CD14-positive monocyte (primary cell): ENCODE data around the gene EP400. TPM values are rescaled to one million over a fixed set of nuclear protein-coding genes. Genes with fewer than 3 reads are reported as not detected.

ENCODE experiments used
- DNase-seq, 3 donors: peaks; one replicate each; pipeline ENCODE4 v3.0.0-alpha.2; 2011 to 2022
- H2AFZ ChIP-seq: 2 replicates; pipeline ENCODE4 v1.6.0; 2012; ENCODE audit warnings: mild to moderate bottlenecking, low read depth, low read length, inconsistent platforms; ENCODE audit not compliant: insufficient read depth, poor library complexity, severe bottlenecking
- H3K27ac ChIP-seq, 2 donors: 1 replicate in 1 of 2; 2 replicates in 1 of 2; pipeline ENCODE4 v1.5.1; 2012 to 2013; ENCODE audit warnings: low read length in 2 of 2, control low read depth in 1 of 2, inconsistent platforms in 1 of 2, low read depth in 1 of 2, mild to moderate bottlenecking in 1 of 2
- H3K27me3 ChIP-seq, 2 donors: one replicate each; pipeline versions ENCODE4 v1.6.0 to v1.6.1; 2011 to 2013; ENCODE audit warnings: low read length in 2 of 2; ENCODE audit not compliant: control insufficient read depth in 2 of 2, insufficient read depth in 2 of 2
- H3K36me3 ChIP-seq, 2 donors: replicated peaks in 1 of 2; 1 replicate in 1 of 2; 2 replicates in 1 of 2; pipeline versions ENCODE4 v1.5.1 to v1.6.1; 2012 to 2013; ENCODE audit warnings: low read length in 2 of 2, control low read depth in 1 of 2, inconsistent platforms in 1 of 2, mild to moderate bottlenecking in 1 of 2; ENCODE audit not compliant: insufficient read depth in 2 of 2, control insufficient read depth in 1 of 2
- H3K4me1 ChIP-seq, 2 donors: 1 replicate in 1 of 2; 2 replicates in 1 of 2; pipeline versions ENCODE4 v1.5.1 to v1.6.1; 2012 to 2013; ENCODE audit warnings: low read length in 2 of 2, control low read depth in 1 of 2, inconsistent platforms in 1 of 2, mild to moderate bottlenecking in 1 of 2, moderate library complexity in 1 of 2; ENCODE audit not compliant: insufficient read depth in 2 of 2, control insufficient read depth in 1 of 2
- H3K4me2 ChIP-seq: replicated peaks from 2 replicates; pipeline ENCODE3; 2012; ENCODE audit warnings: low read length, moderate library complexity, mild to moderate bottlenecking; ENCODE audit not compliant: poor library complexity, severe bottlenecking; ENCODE audit errors: extremely low read depth
- H3K4me3 ChIP-seq, 3 experiments: fragments of 200-600 bp in 1 of 3; sonication (generic) in 1 of 3; replicated peaks in 1 of 3; 1 replicate in 2 of 3; 2 replicates in 1 of 3; pipeline ENCODE4 v1.5.1; 2011 to 2013; ENCODE audit warnings: low read length in 3 of 3, mild to moderate bottlenecking in 3 of 3, control low read depth in 2 of 3, low read depth in 2 of 3, inconsistent platforms in 1 of 3, moderate library complexity in 1 of 3
- H3K79me2 ChIP-seq: 2 replicates; pipeline ENCODE4 v1.6.0; 2012; ENCODE audit warnings: mild to moderate bottlenecking, control low read depth, inconsistent platforms, low read length, moderate library complexity; ENCODE audit not compliant: insufficient read depth
- H3K9ac ChIP-seq: 2 replicates; pipeline ENCODE4 v1.6.0; 2017; ENCODE audit warnings: low read length, mild to moderate bottlenecking; ENCODE audit not compliant: insufficient read depth, poor library complexity, severe bottlenecking
- H3K9me3 ChIP-seq, 2 donors: replicated peaks in 1 of 2; 1 replicate in 1 of 2; 2 replicates in 1 of 2; pipeline versions ENCODE4 v1.5.1 to v1.6.1; 2012 to 2013; ENCODE audit warnings: low read length in 2 of 2, control low read depth in 1 of 2; ENCODE audit not compliant: control insufficient read depth in 1 of 2, insufficient read depth in 1 of 2
- H4K20me1 ChIP-seq: 2 replicates; pipeline ENCODE4 v1.6.0; 2012; ENCODE audit warnings: mild to moderate bottlenecking, low read length, control low read depth, moderate library complexity; ENCODE audit not compliant: insufficient read depth
- H3K27ac Mint-ChIP-seq, 7 donors: one replicate each; pipeline ENCODE4 v1.8.0; 2020; ENCODE audit warnings: mild to moderate bottlenecking in 7 of 7, mixed read lengths in 7 of 7, moderate library complexity in 6 of 7, inconsistent platforms in 2 of 7
- H3K27me3 Mint-ChIP-seq, 3 donors: one replicate each; pipeline ENCODE4 v1.8.0; 2021 to 2022; ENCODE audit warnings: low read depth in 3 of 3, mild to moderate bottlenecking in 3 of 3, mixed read lengths in 3 of 3, moderate library complexity in 3 of 3, inconsistent platforms in 1 of 3
- H3K36me3 Mint-ChIP-seq, 2 donors: one replicate each; pipeline ENCODE4 v1.8.0; 2020; ENCODE audit warnings: mixed read lengths in 2 of 2, inconsistent platforms in 1 of 2, mild to moderate bottlenecking in 1 of 2
- H3K4me1 Mint-ChIP-seq: one replicate; pipeline ENCODE4 v1.8.0; 2020; ENCODE audit warnings: mild to moderate bottlenecking, mixed read lengths
- H3K4me3 Mint-ChIP-seq, 2 donors: one replicate each; pipeline ENCODE4 v1.8.0; 2020; ENCODE audit warnings: mild to moderate bottlenecking in 2 of 2, mixed read lengths in 2 of 2, moderate library complexity in 1 of 2
- H3K9me3 Mint-ChIP-seq, 7 donors: one replicate each; pipeline ENCODE4 v1.8.0; 2020 to 2022; ENCODE audit warnings: mixed read lengths in 7 of 7, mild to moderate bottlenecking in 6 of 7, moderate library complexity in 6 of 7, inconsistent platforms in 2 of 7
- CTCF ChIP-seq: fragments of 200-600 bp; IDR thresholded peaks from one replicate; pipeline ENCODE4 v1.8.0; 2022; ENCODE audit warnings: antibody characterized with exemption, mild to moderate bottlenecking
- WGBS: methylation state at CpG from one replicate; pipeline ENCODE4 v1.1.5; 2013; ENCODE audit warnings: missing lambda C conversion rate; ENCODE audit not compliant: insufficient coverage; 5-methylcytosine and 5-hydroxymethylcytosine counted together
- intact Hi-C, 2 donors: fragments of 100-400 bp; cut with micrococcal nuclease; formaldehyde crosslinking; loops; one replicate each; pipeline versions ENCODE4 v1.15.0 to v1.15.1; 2023
- polyA plus RNA-seq, 3 donors: library from polyadenylated mRNA; depleted of rRNA in 1 of 3; unstranded in 2 of 3; stranded (reverse) in 1 of 3; fragments of 300-500 nt in 2 of 3; fragments of >200 nt in 1 of 3; fragmentation: Illumina TruSeq in 2 of 3; gene quantifications; 1 replicate in 2 of 3; 2 replicates in 1 of 3; pipeline ENCODE4 v1.2.3, GENCODE V29; 2012 to 2021

The EP400 gene
- polyA plus RNA-seq, 3 donors: 0.65 to 12.1 (median 0.81) TPM

- no peak overlapping the region for H3K27ac ChIP-seq
- H3K79me2 ChIP-seq: no peaks in the 10 kb centered on the region
- intact Hi-C loops: no loop called here
- Mint-ChIP-seq H3K27ac (peak overlapping the region in 1 of 7 donors; percentile 32), H3K27me3 (peaks cover 0 to 1% (median 0%) of the 10 kb centered on the region in 3 donors), H3K4me3 (no peak overlapping the region), H3K4me1 (peaks cover 19% of the 10 kb centered on the region), H3K36me3 (peaks cover 80 to 94% of the 10 kb centered on the region in 2 donors), H3K9me3 (peaks cover 0 to 2% (median 0%) of the 10 kb centered on the region in 7 donors)
- H2AFZ ChIP-seq: no peak overlapping the region
- H3K9ac ChIP-seq: no peak overlapping the region
- H3K27me3 ChIP-seq: no peaks in the 10 kb centered on the region
- H3K36me3 ChIP-seq: peaks cover 70 to 94% of the 10 kb centered on the region in 2 donors
- H3K4me2 ChIP-seq: no peak overlapping the region
- H3K4me1 ChIP-seq: peaks cover 12 to 17% of the 10 kb centered on the region in 2 donors
- DNase-seq: no peak
- H3K4me3 ChIP-seq: no peak overlapping the region
- H4K20me1 ChIP-seq: peaks cover 8% of the 10 kb centered on the region
- TF ChIP-seq CTCF: no peak
- 93% methylated on average over 18 of the region's 19 CpGs for WGBS
- no peaks in the 10 kb centered on the region for H3K9me3 ChIP-seq
These were observed 114.9 kb downstream of the EP400 start for GRCh38 chr12:132064631-132065030.

- no peak for TF ChIP-seq CTCF
- peak overlapping the region in 2 of 7 donors; percentile 4 to 26 for H3K27ac Mint-ChIP-seq
- no peak overlapping the region for H3K4me2 ChIP-seq
These were observed 115.5 kb downstream of the EP400 start for GRCh38 chr12:132065203-132065602.

More at GRCh38 chr12:132065203-132065602, 115.5 kb downstream of the EP400 start:
- DNase-seq: no peak
- Histone ChIP-seq H2AFZ (no peak overlapping the region), H3K36me3 (peaks cover 71 to 94% of the 10 kb centered on the region in 2 donors), H3K4me1 (peaks cover 12 to 17% of the 10 kb centered on the region in 2 donors), H3K9me3 (no peaks in the 10 kb centered on the region), H3K27ac (no peak overlapping the region), H3K27me3 (no peaks in the 10 kb centered on the region), H4K20me1 (peaks cover 8% of the 10 kb centered on the region), H3K4me3 (no peak overlapping the region), H3K79me2 (no peaks in the 10 kb centered on the region), H3K9ac (no peak overlapping the region)
- intact Hi-C loops: no loop called here
- Mint-ChIP-seq H3K4me1 (peaks cover 19% of the 10 kb centered on the region), H3K36me3 (peaks cover 78 to 91% of the 10 kb centered on the region in 2 donors), H3K27me3 (peaks cover 0 to 1% (median 0%) of the 10 kb centered on the region in 3 donors), H3K4me3 (no peak overlapping the region), H3K9me3 (peaks cover 0 to 2% (median 0%) of the 10 kb centered on the region in 7 donors)
- over 99% methylated on average over 9 of the region's 10 CpGs for WGBS
